Measurements from ENCODE around the gene THUMPD3. TPM values are rescaled to one million over a fixed set of nuclear protein-coding genes. Genes with fewer than 3 reads are reported as not detected.

THUMPD3 gene
- total RNA-seq, 2 experiments from 2014 or later: 45.8 to 55.1 TPM

DNA sequence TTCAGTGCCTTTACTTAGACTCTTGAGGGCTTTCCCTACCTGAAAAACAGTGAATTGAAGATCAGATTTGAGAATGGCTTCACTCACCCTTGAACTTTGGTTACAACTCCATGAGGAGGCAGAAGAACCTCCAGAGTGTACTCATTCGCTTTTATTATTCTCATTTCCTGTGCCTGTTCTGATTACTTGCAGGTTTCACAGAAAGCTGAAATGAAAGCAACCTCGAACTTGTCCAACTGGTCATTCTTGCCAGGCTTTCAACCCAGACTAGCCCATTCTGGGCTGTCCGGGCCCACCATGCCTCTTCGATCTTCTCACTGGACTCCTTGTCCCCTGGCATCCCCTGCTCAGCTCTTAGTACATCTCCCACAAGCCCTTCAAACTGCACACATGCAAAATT is 20.2 kb upstream of the THUMPD3 start:
- ChIA-PET POLR2A (interaction anchor here (0.7 kb wide), 1 partner anchor 332 kb away, joined by 4 read pairs; no protein-coding TSS in a partner anchor), CTCF (interaction anchor here (2.7 kb wide), 1 partner anchor 11 kb away, joined by 9 read pairs; no protein-coding TSS in a partner anchor)
- Mint-ChIP-seq H3K4me1 (ENCODE audit: low read depth) (no peaks in the 10 kb centered on the region), H3K4me3 (no peak overlapping the region), H3K36me3 (ENCODE audit: low read depth) (no peaks in the 10 kb centered on the region), H3K27ac (no peak overlapping the region), H3K9me3 (ENCODE audit: insufficient read depth) (no peaks in the 10 kb centered on the region), H3K27me3 (ENCODE audit: low read depth) (no peaks in the 10 kb centered on the region)
- DNase-seq: no peak
- no peak for ATAC-seq

DNA sequence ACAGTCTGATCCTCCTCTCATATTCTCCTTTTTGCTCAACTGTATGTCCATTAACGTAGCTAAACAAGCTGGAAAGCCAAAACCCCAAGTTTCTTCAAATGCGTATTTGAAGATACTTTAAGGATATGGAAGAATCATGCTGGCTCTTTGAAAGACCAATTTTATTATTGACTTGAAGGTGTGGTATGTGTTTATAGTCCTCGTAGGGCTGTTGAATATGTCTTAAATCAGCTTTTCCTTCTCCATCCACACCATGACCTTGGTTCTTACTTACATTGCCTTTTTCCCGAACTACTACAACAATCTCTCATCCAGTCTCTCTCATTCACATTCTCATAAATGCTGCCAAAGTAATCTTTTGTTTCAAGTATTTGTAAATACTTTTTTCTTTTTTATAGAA is 19.7 kb upstream of the THUMPD3 start:
- ATAC-seq (no peak), DNase-seq (no peak)
- no peak overlapping the region for H3K4me3 Mint-ChIP-seq
- H3K4me1 Mint-ChIP-seq (ENCODE audit: low read depth): no peaks in the 10 kb centered on the region
- H3K27ac Mint-ChIP-seq: no peak overlapping the region
- ChIA-PET CTCF (interaction anchor here (2.7 kb wide), 1 partner anchor 10 kb away, joined by 9 read pairs; no protein-coding TSS in a partner anchor), POLR2A (no interaction called here)
- H3K36me3 Mint-ChIP-seq (ENCODE audit: low read depth): no peaks in the 10 kb centered on the region
- no peaks in the 10 kb centered on the region for H3K27me3 Mint-ChIP-seq (ENCODE audit: low read depth)
- no peaks in the 10 kb centered on the region for H3K9me3 Mint-ChIP-seq (ENCODE audit: insufficient read depth)

DNA sequence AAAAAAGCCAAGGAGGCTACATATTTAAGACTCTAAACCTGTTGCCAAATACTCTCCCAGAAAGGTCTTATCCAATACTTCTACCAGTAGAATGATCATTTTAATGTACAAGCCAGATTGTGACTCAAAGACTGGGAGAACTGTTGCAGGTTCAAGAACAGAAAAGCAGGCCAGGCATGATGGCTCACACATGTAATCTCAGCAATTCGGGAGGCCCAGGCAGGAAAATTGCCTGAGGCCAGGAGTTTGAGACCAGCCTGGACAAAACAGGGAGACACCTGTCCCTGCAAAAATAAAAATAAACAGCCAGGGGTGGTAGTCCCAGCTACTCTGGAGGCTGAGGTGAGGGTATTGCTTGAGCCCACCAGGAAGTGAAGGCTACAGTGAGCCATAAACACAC is 17.8 kb upstream of the THUMPD3 start:
- Mint-ChIP-seq H3K9me3 (ENCODE audit: insufficient read depth) (no peaks in the 10 kb centered on the region), H3K27ac (no peak overlapping the region), H3K4me1 (ENCODE audit: low read depth) (no peaks in the 10 kb centered on the region), H3K4me3 (no peak overlapping the region), H3K27me3 (ENCODE audit: low read depth) (no peaks in the 10 kb centered on the region), H3K36me3 (ENCODE audit: low read depth) (no peaks in the 10 kb centered on the region)
- no peak for DNase-seq
- ChIA-PET CTCF (no interaction called here), POLR2A (no interaction called here)
- ATAC-seq: no peak

DNA sequence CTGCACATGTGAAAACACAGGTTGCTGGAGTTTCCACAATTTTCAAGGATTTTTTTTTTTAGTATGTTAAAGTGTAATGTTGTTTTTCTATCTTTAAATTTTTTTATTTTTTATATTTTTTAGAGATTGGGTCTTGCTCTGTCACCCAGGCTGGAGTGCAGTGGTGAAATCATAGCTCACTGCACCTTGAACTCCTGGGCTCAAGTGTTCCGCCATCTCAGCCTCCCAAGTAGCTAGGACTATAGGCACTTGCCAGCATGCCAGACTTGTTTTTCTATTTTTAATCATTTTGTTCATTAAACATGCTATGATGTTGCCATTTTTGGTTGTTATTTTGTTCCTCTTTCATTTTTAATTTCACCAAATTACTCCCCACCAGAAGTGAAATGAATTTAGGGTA is 16.7 kb upstream of the THUMPD3 start:
- ATAC-seq (no peak), DNase-seq (no peak)
- Mint-ChIP-seq H3K4me1 (ENCODE audit: low read depth) (no peaks in the 10 kb centered on the region), H3K27me3 (ENCODE audit: low read depth) (no peaks in the 10 kb centered on the region), H3K9me3 (ENCODE audit: insufficient read depth) (no peaks in the 10 kb centered on the region), H3K4me3 (no peak overlapping the region), H3K27ac (no peak overlapping the region), H3K36me3 (ENCODE audit: low read depth) (no peaks in the 10 kb centered on the region)
- ChIA-PET POLR2A (no interaction called here), CTCF (no interaction called here)

DNA sequence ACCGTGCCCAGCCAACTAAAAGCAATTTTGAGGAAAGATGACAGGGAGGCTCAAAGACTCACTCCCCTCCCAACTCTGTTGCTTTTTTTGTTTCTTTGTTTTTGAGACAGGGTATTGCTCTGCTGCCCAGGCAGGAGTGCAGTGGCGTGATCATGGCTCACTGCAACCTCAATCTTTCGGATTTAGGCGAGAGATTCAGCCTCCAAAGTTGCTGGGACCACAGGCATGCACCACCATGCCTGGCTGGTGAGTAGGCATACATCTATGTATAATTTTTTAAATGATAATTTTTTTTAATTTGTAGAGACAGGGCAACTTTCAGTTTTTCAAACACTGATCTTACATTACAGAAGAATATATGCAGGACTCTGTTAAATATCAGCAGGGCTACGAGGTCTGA is 15.8 kb upstream of the THUMPD3 start:
- Mint-ChIP-seq H3K4me1 (ENCODE audit: low read depth) (peaks cover 5% of the 10 kb centered on the region), H3K9me3 (ENCODE audit: insufficient read depth) (no peaks in the 10 kb centered on the region), H3K36me3 (ENCODE audit: low read depth) (no peaks in the 10 kb centered on the region), H3K4me3 (no peak overlapping the region), H3K27ac (no peak overlapping the region), H3K27me3 (ENCODE audit: low read depth) (no peaks in the 10 kb centered on the region)
- CTCF ChIA-PET: interaction anchor here (1.7 kb wide), 1 partner anchor 45 kb away, joined by 3 read pairs; no protein-coding TSS in a partner anchor
- ATAC-seq (no peak), DNase-seq (no peak)
- POLR2A ChIA-PET: no interaction called here

DNA sequence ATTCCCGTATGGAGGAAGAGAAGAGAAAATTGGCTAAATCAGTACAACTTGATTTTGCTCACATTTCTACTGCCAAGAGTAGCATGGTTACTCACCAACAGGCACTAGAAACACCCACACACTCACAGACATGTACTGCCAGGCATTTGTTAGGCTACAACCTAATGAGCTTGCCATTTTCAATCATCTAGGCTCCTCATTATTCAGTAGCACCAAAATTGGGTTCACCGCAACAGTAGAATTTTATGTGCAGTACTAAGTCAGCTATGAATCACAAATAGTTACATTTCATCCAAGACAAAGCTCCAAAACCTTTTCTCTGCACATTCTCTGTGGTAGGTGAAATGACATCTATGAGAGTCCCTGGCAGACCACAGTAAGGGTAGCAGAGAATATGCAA is 15.0 kb upstream of the THUMPD3 start:
- no peak for ATAC-seq
- Mint-ChIP-seq H3K27ac (no peak overlapping the region), H3K27me3 (ENCODE audit: low read depth) (no peaks in the 10 kb centered on the region), H3K36me3 (ENCODE audit: low read depth) (no peaks in the 10 kb centered on the region), H3K4me1 (ENCODE audit: low read depth) (peaks cover 7% of the 10 kb centered on the region), H3K9me3 (ENCODE audit: insufficient read depth) (no peaks in the 10 kb centered on the region), H3K4me3 (no peak overlapping the region)
- ChIA-PET CTCF (interaction anchor here (1.7 kb wide), 1 partner anchor 45 kb away, joined by 3 read pairs; no protein-coding TSS in a partner anchor), POLR2A (no interaction called here)
- DNase-seq: no peak

DNA sequence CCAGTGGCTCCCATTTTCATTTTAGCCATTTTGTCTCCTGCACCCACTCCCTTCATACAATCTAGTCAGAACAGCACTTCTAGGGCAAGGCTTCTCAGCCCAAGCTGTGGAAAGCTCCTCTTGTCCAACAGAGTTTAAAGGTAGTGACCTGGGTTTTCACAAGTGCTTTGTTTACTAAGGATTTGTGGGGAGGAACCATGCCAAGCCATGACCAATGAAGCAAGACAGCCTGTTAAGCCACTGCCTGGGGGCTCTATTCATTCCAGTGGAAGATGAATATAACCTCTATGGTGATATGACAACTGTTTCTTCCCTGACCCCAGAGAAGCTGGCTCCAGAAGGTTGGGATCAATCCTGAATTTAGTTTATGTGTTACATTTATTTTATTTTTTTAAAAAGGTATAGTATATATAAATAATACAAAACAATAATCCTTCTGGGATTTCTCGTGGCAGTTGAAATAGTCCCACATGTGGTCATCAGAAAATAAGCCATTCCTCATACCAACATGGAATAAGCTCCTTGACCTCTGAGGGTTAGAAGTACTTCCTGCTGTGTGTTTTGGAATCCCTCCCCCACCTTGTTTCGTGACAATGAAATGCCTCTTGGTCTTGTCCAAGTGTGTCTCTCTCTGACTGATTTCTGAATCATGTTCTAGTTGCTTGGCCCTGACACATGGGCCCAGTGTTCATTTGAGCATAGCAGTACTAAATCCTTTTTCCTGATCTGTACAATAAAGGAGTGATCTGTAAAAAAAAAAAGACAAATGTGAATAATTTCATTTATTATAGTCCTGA is 13.3 kb upstream of the THUMPD3 start:
- Mint-ChIP-seq H3K27ac (no peak overlapping the region), H3K4me1 (ENCODE audit: low read depth) (peaks cover 13% of the 10 kb centered on the region), H3K36me3 (ENCODE audit: low read depth) (no peaks in the 10 kb centered on the region), H3K4me3 (no peak overlapping the region), H3K9me3 (ENCODE audit: insufficient read depth) (no peaks in the 10 kb centered on the region), H3K27me3 (ENCODE audit: low read depth) (no peaks in the 10 kb centered on the region)
- ATAC-seq (no peak), DNase-seq (no peak)
- CTCF ChIA-PET: no interaction called here
- POLR2A ChIA-PET: interaction anchor here (0.9 kb wide), 1 partner anchor 14 kb away, joined by 3 read pairs; the partner anchor contains the start of gene THUMPD3

DNA sequence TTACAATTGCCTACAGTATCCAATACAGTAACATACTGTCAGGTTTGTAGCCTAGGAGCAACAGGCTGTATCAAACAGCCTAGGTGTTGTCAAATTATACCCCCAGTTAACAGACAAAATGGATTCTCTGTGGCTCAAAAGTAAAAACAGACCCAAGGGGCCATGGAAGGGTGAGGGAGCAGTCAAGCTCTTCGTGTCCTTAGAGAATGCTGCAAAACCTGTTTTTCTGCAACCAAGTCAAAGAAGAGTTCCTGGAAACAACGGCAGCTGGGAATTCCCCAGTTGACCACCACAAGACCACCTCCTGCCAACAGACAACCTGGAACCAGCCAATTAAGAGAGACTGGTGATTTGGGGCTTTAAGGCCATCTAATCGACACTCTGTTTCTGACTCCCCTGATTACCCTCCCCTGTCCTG is 11.1 kb upstream of the THUMPD3 start:
- ChIA-PET POLR2A (no interaction called here), CTCF (interaction anchor here (1.0 to 3.9 kb wide), 9 partner anchors 11 to 380 kb away, joined by 3 to 45 read pairs (median 5); partner anchors contain the start of gene THUMPD3)
- H3K27me3 Mint-ChIP-seq (ENCODE audit: low read depth): no peaks in the 10 kb centered on the region
- no peak overlapping the region for H3K4me3 Mint-ChIP-seq
- no peak for DNase-seq
- peaks cover 22% of the 10 kb centered on the region for H3K4me1 Mint-ChIP-seq (ENCODE audit: low read depth)
- no peaks in the 10 kb centered on the region for H3K36me3 Mint-ChIP-seq (ENCODE audit: low read depth)
- no peak for ATAC-seq
- H3K9me3 Mint-ChIP-seq (ENCODE audit: insufficient read depth): no peaks in the 10 kb centered on the region
- H3K27ac Mint-ChIP-seq: no peak overlapping the region

DNA sequence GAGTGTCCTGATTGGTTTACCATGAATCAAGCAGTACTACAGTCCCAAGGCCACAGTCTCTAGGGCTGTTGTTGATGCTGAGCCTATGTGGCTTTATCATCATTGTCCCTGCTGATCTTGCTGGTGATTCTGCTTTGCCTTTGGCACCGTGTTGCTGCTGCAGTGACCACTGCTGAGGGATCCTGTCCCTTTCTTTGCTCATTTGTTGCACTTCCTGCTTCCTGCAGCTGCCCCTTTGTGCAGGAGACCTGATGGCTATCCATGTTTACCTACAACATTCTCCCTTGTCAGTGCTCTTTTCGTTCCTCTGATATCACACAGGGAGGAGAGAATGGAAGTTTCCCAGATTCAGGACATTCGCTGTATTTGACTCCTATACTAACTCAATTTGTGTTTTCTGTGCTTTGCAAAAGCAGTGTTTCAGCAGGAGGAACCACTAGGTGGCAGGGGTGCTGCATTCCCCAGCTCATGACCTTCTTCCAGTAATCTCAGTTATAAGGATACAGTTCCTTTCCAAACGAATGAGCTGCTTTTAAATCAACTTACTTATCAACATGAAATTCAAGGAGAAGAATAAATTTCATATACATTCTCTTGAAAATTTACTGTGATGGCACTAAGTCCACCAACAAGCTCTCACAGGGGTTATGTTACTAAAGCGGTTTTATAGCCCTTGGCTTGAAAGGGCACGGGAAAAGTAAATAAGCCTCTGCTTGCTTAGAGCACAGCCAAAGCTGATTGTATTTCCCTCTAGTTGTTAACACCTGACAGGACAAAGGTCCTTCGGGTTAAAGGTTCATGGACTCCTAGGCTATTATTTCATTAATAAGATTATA is 9.7 kb upstream of the THUMPD3 start:
- CTCF ChIA-PET: interaction anchor here (0.6 to 3.9 kb wide), 48 partner anchors 9 to 578 kb away, joined by 3 to 45 read pairs (median 4); partner anchors contain the start of genes ARPC4, MTMR14, RAD18 and SETD5
- peak; percentile 73 for DNase-seq
- Mint-ChIP-seq H3K36me3 (ENCODE audit: low read depth) (no peaks in the 10 kb centered on the region), H3K4me3 (no peak overlapping the region), H3K9me3 (ENCODE audit: insufficient read depth) (no peaks in the 10 kb centered on the region), H3K27me3 (ENCODE audit: low read depth) (no peaks in the 10 kb centered on the region), H3K27ac (peak overlapping the region; percentile 43), H3K4me1 (ENCODE audit: low read depth) (peaks cover 22% of the 10 kb centered on the region)
- POLR2A ChIA-PET: interaction anchor here (0.5 to 2.6 kb wide), 5 partner anchors 10 to 46 kb away, joined by 3 to 20 read pairs (median 4); partner anchors contain the start of genes SETD5 and THUMPD3
- ATAC-seq: peak; percentile 81

DNA sequence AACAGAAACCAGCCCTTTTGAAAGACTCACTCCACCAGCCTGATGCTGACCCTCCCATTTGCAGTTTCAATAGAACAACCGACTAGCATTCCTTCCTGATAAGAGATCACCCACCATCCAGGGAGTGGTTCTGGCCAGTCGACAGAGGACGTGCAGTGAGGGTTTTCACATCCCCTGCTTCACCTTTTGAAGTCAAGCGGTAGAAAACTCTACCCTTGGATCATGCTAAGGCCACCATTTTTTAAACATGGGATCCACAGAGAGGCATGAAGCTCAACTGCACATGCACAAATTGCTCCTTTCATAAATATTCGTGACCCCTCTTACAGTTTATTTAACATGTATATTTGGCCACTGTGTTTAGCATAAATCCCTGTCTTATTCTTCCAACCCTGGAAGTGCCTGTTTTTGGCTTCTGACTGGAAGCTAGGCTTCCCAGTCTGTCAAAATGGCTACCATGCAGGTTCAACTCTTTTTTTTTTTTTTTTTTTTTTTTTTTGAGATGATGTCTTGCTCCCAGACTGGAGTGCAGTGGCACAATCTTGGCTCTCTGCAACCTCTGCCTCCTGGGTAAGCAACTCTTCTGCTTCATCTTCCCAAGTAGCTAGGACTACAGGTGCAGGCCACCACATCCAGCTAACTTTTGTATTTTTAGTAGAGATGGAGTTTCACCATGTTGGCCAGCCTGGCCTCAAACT is 1.0 kb upstream of the THUMPD3 start:
- H3K4me1 Mint-ChIP-seq (ENCODE audit: low read depth): peaks cover 35% of the 10 kb centered on the region
- DNase-seq: no peak
- POLR2A ChIA-PET: interaction anchor here (0.6 to 3.8 kb wide), 11 partner anchors 8 to 572 kb away, joined by 3 to 89 read pairs (median 7); partner anchors contain the start of genes BRPF1, CRELD1, OGG1 and RAD18
- no peaks in the 10 kb centered on the region for H3K27me3 Mint-ChIP-seq (ENCODE audit: low read depth)
- CTCF ChIA-PET: interaction anchor here (0.8 to 3.8 kb wide), 5 partner anchors 9 to 365 kb away, joined by 3 to 45 read pairs (median 7); no protein-coding TSS in a partner anchor
- peak overlapping the region; percentile 5 for H3K4me3 Mint-ChIP-seq
- peak overlapping the region; percentile 99 for H3K27ac Mint-ChIP-seq
- H3K36me3 Mint-ChIP-seq (ENCODE audit: low read depth): peaks cover 24% of the 10 kb centered on the region
- no peaks in the 10 kb centered on the region for H3K9me3 Mint-ChIP-seq (ENCODE audit: insufficient read depth)
- no peak for ATAC-seq

DNA sequence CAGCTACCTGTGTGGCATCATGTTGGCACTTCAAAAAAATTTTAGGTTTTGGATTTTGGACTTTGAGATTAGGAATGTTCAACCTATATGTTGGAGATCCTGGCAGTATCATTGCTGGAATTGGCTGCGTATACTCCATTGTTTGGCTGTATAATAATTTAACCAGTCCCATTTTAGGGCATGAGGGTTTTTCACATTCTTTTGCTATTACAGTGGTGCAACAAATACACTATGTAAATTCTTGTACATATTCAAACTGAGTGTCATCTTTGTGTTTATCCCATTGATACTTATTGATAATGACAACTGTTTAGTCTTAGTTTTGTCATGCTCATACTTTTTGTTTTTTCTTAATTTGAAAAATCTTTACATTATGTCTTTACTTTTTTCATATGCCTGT is 6.7 kb downstream of the THUMPD3 start:
- Mint-ChIP-seq H3K27me3 (ENCODE audit: low read depth) (no peaks in the 10 kb centered on the region), H3K36me3 (ENCODE audit: low read depth) (peaks cover 64% of the 10 kb centered on the region)
- no peak for ATAC-seq

More for the DNA sequence above, 6.7 kb downstream of the THUMPD3 start:
- no peak for DNase-seq
- CTCF ChIA-PET: no interaction called here
- no peak overlapping the region for H3K27ac Mint-ChIP-seq
- H3K4me3 Mint-ChIP-seq: no peak overlapping the region
- POLR2A ChIA-PET: no interaction called here
- no peaks in the 10 kb centered on the region for H3K9me3 Mint-ChIP-seq (ENCODE audit: insufficient read depth)
- peaks cover 37% of the 10 kb centered on the region for H3K4me1 Mint-ChIP-seq (ENCODE audit: low read depth)

All from activated CD8-positive, alpha-beta T cell treated with anti-CD3 and anti-CD28 coated beads, Interleukin-2, amount 10 ng/mL, durations not matched to agents 7 days and 5 days (primary cell).